HG02763 (cell line): ENCODE data around the gene KCNE5.
"Not testable (repeated sequence)": the region's sequence is repeated elsewhere in the genome, so short reads cannot be mapped to it uniquely, and the experiment has no call there.

ENCODE experiments used
- ATAC-seq: cut with Tn5 transposase; IDR thresholded peaks from one replicate; pipeline ENCODE4 v1.9.1; 2021; ENCODE audit warnings: mild to moderate bottlenecking, moderate library complexity; ENCODE audit not compliant: unreplicated experiment

The KCNE5 gene, protein sequence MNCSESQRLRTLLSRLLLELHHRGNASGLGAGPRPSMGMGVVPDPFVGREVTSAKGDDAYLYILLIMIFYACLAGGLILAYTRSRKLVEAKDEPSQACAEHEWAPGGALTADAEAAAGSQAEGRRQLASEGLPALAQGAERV

DNA sequence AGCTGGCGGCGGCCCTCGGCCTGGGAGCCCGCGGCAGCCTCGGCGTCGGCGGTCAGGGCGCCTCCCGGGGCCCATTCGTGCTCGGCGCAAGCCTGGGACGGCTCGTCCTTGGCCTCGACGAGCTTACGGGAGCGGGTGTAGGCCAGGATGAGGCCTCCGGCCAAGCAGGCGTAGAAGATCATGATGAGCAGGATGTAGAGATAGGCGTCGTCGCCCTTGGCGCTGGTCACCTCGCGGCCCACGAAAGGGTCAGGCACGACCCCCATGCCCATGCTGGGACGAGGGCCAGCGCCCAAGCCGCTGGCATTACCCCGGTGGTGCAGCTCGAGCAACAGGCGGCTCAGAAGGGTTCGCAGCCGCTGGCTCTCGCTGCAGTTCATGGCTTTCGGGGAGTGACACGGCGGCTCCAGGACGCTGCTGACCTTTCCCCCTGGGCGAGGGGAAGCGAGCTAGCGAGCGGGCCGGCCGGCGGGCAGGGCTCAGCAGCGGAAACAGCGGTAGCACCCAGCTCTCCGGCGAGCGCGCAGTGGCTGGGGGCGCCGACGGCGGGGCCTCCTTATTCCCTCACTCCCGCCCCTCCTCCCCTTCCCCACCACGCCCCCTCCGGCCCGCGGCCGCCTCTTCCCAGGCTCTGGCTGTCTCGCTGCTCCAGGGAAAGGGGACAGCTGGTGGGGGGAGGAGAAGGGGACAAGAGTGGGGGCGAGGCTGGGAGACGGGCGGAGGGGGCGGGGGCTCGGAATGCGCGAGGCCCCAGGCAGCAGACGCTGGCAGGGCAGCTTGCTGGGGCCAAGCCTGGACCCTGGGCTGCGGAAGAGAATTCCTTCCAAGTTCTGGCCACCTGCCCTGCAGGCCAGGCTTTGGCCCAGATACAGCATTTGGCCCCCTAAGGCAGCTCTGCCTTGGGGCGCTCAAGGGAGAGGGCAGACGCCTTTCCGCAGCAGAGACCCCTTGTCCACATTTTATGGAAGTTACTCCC, at the start of gene KCNE5:
Gene KCNE5, minus strand, starts transcription at position 532 of the 976 bp plus-strand sequence. Its CDS starts 152 bp downstream, at position 380.
- ATAC-seq: no peak

GRCh38 chrX:109672239-109672638, 47.3 kb upstream of the KCNE5 start:
- ATAC-seq: no peak

DNA sequence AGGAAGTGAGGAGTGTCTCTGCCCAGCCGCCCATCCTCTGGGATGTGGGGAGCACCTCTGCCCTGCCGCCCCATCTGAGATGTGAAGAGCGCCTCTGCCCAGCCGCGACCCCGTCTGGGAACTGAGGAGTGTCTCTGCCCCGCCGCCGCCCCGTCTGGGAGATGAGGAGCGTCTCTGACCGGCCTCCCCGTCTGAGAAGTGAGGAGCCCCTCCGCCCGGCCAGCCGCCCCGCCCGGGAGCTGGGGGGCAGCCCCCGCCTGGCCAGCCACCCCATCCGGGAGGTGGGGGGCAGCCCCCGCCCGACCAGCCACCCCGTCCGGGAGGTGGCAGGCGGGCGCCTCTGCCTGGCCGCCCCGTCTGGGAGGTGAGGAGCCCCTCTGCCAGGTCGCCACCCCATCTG, 46.2 kb upstream of the KCNE5 start:
- not testable (repeated sequence) for ATAC-seq

DNA sequence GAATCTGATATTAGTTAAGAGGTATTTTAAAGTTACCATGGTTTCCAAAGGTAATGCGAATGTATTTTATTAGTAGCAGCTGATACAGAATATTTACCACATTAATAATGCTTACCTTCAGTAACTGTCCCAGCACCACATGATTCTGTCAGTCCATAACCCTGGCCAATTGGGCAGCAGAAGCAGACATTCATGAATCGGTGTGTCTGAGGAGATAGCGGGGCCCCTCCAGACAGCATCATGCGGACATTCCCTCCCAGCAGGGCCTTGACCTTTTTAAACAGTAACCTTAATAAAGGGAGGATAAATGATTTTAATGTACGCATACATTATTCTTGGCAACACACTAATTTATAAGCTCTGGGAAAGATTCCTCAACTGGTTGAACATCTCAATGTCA, 43.0 kb upstream of the KCNE5 start:
- ATAC-seq: no peak

GRCh38 chrX:109660435-109661143, 35.6 kb upstream of the KCNE5 start:
- no peak for ATAC-seq

GRCh38 chrX:109658391-109658790, 33.4 kb upstream of the KCNE5 start:
- ATAC-seq: no peak

DNA sequence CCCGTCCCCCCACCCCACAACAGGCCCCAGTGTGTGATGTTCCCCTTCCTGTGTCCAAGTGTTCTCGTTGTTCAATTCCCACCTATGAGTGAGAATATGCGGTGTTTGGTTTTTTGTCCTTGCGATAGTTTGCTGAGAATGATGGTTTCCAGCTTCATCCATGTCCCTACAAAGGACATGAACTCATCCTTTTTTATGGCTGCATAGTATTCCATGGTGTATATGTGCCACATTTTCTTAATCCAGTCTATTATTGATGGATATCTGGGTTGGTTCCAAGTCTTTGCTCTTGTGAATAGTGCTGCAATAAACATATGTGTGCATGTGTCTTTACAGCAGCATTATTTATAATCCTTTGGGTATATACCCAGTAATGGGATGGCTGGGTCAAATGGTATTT, 32.4 kb upstream of the KCNE5 start:
- not testable (repeated sequence) for ATAC-seq

- no peak for ATAC-seq
Measured at GRCh38 chrX:109656774-109657173, 31.8 kb upstream of the KCNE5 start.

- ATAC-seq: no peak
Measured at GRCh38 chrX:109655502-109656201, 30.7 kb upstream of the KCNE5 start.

- no peak for ATAC-seq
Measured at GRCh38 chrX:109654516-109655109, 29.6 kb upstream of the KCNE5 start.

DNA sequence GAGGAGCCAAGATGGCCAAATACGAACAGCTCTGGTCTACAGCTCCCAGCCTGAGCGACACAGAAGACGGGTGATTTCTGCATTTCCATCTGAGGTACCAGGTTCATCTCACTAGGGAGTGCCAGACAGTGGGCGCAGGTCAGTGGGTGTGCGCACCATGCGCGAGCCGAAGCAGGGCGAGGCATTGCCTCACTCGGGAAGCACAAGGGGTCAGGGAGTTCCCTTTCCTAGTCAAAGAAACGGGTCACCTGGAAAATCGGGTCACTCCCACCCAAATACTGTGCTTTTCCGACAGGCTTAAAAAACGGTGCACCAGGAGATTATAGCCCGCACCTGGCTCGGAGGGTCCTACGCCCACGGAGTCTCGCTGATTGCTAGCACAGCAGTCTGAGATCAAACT, 19.7 kb upstream of the KCNE5 start:
- ATAC-seq: not testable (repeated sequence)

- no peak for ATAC-seq
Measured at GRCh38 chrX:109643687-109644086, 18.7 kb upstream of the KCNE5 start.

- ATAC-seq: no peak
Measured at GRCh38 chrX:109638158-109638557, 13.2 kb upstream of the KCNE5 start.

- not testable (repeated sequence) for ATAC-seq
Measured at GRCh38 chrX:109637477-109637876, 12.5 kb upstream of the KCNE5 start.

GRCh38 chrX:109635146-109635545, 10.2 kb upstream of the KCNE5 start:
- no peak for ATAC-seq

- no peak for ATAC-seq
Measured at GRCh38 chrX:109632906-109633504, 8.0 kb upstream of the KCNE5 start.

- no peak for ATAC-seq
Measured at GRCh38 chrX:109629310-109629709, 4.3 kb upstream of the KCNE5 start.

- no peak for ATAC-seq
Measured at GRCh38 chrX:109626637-109627036, 1.7 kb upstream of the KCNE5 start.

- ATAC-seq: no peak
Measured at GRCh38 chrX:109623997-109624396, 975 bp downstream of the KCNE5 start.

DNA sequence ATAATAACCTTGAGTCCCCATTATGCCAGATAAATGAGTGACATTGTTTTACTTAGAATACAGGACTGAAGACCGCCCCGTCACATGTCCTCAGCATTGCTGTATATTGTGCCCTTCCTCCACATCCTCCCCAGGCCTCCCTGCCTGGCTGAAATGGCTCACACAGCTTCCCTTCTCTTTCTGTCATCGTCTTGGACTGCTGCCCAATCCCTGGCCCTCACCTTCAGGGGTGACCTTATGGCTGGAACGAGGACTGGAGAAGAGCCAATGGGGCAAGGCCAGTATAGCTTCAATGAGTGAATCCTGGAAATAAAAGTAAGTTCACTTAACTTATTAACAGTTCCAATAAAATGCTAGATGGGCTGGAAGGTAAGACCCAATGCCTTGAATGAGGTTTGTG, 2.7 kb downstream of the KCNE5 start:
- ATAC-seq: no peak
